K562 (cell line): Measurements from ENCODE around the gene SEC61A2. TPM values are rescaled to one million over a fixed set of nuclear protein-coding genes. Genes with fewer than 3 reads are reported as not detected.

ENCODE experiments used
- ATAC-seq: fragments of 200-7000 bp; cut with Tn5 transposase; 3 replicates; pipeline ENCODE4 v1.9.1; 2020; ENCODE audit warnings: moderate library complexity
- BruUV-seq: library from RNA; stranded (reverse); fragments of 400-500 nt; replicated peaks from 2 replicates; lab custom pipeline; 2021; lab: Mats Ljungman, UMichigan
- CTCF ChIA-PET: fragments of 300-600 bp; formaldehyde crosslinking; extraction: SDS; loops from one replicate; lab custom pipeline; 2021; ENCODE audit warnings: low intra/inter-chr PET ratio; lab: Yijun Ruan, JAX
- POLR2A ChIA-PET: fragments of 300-600, 350-650 bp; sonication (Branson Sonifier 250); formaldehyde crosslinking; extraction: SDS; loops from one replicate; lab custom pipeline; 2021; ENCODE audit warnings: antibody characterized with exemption, inconsistent platforms; lab: Yijun Ruan, JAX
- DNase-seq, 4 experiments: peaks; one replicate each; pipeline versions ENCODE4 v3.0.0 to v3.0.0-alpha.2; 2011 to 2018; ENCODE audit warnings: low spot score in 3 of 4, mixed read lengths in 3 of 4; ENCODE audit errors: extremely low read depth in 1 of 4
- FAIRE-seq: peaks from 2 replicates; lab custom pipeline; 2011; peaks lifted over from hg19 to GRCh38; lab: Jason Lieb, UNC
- H2AFZ ChIP-seq: 2 replicates; pipeline ENCODE4 v1.6.0; 2011; ENCODE audit warnings: low read depth, low read length, control low read depth, inconsistent platforms
- H3K27ac ChIP-seq: fragments of 200-600 bp; 3 replicates; pipeline ENCODE4 v1.8.0; 2011; ENCODE audit warnings: low read depth, mild to moderate bottlenecking, control low read depth, inconsistent platforms, low read length, moderate library complexity, mixed read lengths; ENCODE audit errors: extremely low read depth
- H3K27me3 ChIP-seq, 2 experiments: fragments of 300-600 bp in 1 of 2; 2 replicates in 1 of 2; 3 replicates in 1 of 2; pipeline versions ENCODE4 v1.6.0 to v1.8.0; 2011; ENCODE audit warnings: inconsistent platforms in 2 of 2, low read length in 2 of 2, mild to moderate bottlenecking in 1 of 2, mixed read lengths in 1 of 2, moderate library complexity in 1 of 2; ENCODE audit not compliant: control insufficient read depth in 2 of 2, insufficient read depth in 2 of 2
- H3K36me3 ChIP-seq: fragments of 300-600 bp; 3 replicates; pipeline ENCODE4 v1.8.0; 2011; ENCODE audit warnings: mild to moderate bottlenecking, low read length, inconsistent platforms; ENCODE audit not compliant: control insufficient read depth, insufficient read depth
- H3K4me1 ChIP-seq, 2 experiments: fragments of 200-600 bp in 1 of 2; replicated peaks in 1 of 2; 2 replicates in 1 of 2; 3 replicates in 1 of 2; pipeline versions ENCODE4 v1.5.1 to v1.8.0; 2011; ENCODE audit warnings: inconsistent platforms in 2 of 2, low read length in 2 of 2, mild to moderate bottlenecking in 1 of 2, mixed read lengths in 1 of 2, moderate library complexity in 1 of 2; ENCODE audit not compliant: control insufficient read depth in 2 of 2, insufficient read depth in 2 of 2
- H3K4me2 ChIP-seq: 2 replicates; pipeline ENCODE4 v1.6.1; 2011; ENCODE audit warnings: low read length, control low read depth, inconsistent platforms, mixed read lengths; ENCODE audit not compliant: insufficient read depth
- H3K4me3 ChIP-seq: fragments of 200-600 bp; sonication (generic), shearing (Covaris generic); 2 replicates; pipeline ENCODE4 v1.5.1; 2016; ENCODE audit warnings: control low read depth, inconsistent platforms
- H3K79me2 ChIP-seq: fragments of 200-600 bp; 3 replicates; pipeline ENCODE4 v1.8.0; 2011; ENCODE audit warnings: low read length, inconsistent platforms; ENCODE audit not compliant: control insufficient read depth, insufficient read depth
- H3K9ac ChIP-seq, 2 experiments: 2 replicates each; pipeline versions ENCODE4 v1.6.0 to v1.6.1; 2011; ENCODE audit warnings: low read depth in 2 of 2, low read length in 2 of 2, control low read depth in 1 of 2, inconsistent platforms in 1 of 2, mild to moderate bottlenecking in 1 of 2, mixed read lengths in 1 of 2; ENCODE audit not compliant: insufficient read depth in 1 of 2
- H3K9me1 ChIP-seq: one replicate; pipeline ENCODE4 v1.6.0; 2011; ENCODE audit warnings: inconsistent platforms, mild to moderate bottlenecking, low read length, moderate library complexity; ENCODE audit not compliant: control insufficient read depth, insufficient read depth
- H3K9me3 ChIP-seq: replicated peaks from 2 replicates; pipeline ENCODE4 v1.5.1; 2011; ENCODE audit warnings: low read depth, low read length, inconsistent platforms; ENCODE audit not compliant: control insufficient read depth, insufficient read depth
- H4K20me1 ChIP-seq: replicated peaks from 2 replicates; pipeline ENCODE4 v1.6.1; 2011; ENCODE audit warnings: low read length, inconsistent platforms, mixed read lengths; ENCODE audit not compliant: control insufficient read depth, insufficient read depth
- CEBPZ ChIP-seq: fragments of 150-350 bp; IDR thresholded peaks from 2 replicates; pipeline ENCODE4 v1.6.1; 2014; ENCODE audit warnings: low read depth, mild to moderate bottlenecking, low read length, borderline replicate concordance
- CHD7 ChIP-seq: fragments of 200-600 bp; sonication (generic); IDR thresholded peaks from one replicate; pipeline ENCODE4 v1.6.1; 2012; ENCODE audit warnings: mild to moderate bottlenecking, low read depth, low read length, inconsistent platforms
- MEF2A ChIP-seq: IDR thresholded peaks from 2 replicates; pipeline ENCODE4 v1.6.1; 2011; ENCODE audit warnings: low read depth, mild to moderate bottlenecking, low read length, moderate library complexity; ENCODE audit not compliant: control insufficient read depth
- NFIC ChIP-seq: fragments of 450-650 bp; IDR thresholded peaks from 2 replicates; pipeline ENCODE4 v1.6.1; 2017; ENCODE audit warnings: mild to moderate bottlenecking, inconsistent platforms
- WGBS: fragments of 100-300 bp; shearing (Covaris generic); methylation state at CpG from one replicate; pipeline ENCODE4 v1.1.6; 2016; ENCODE audit warnings: low coverage, mixed read lengths; ENCODE audit not compliant: insufficient coverage; ENCODE audit errors: missing lambda C conversion rate; 5-methylcytosine and 5-hydroxymethylcytosine counted together
- in situ Hi-C: fragments of 300-500 bp; cut with MboI; formaldehyde crosslinking; loops from 4 replicates; pipeline ENCODE4 v1.15.0; 2018; ENCODE audit warnings: inconsistent platforms, mixed read lengths
- intact Hi-C: fragments of 100-400 bp; cut with micrococcal nuclease; formaldehyde crosslinking; loops from 2 replicates; pipeline ENCODE4 v1.14.2; 2022
- polyA plus RNA-seq, 8 experiments: library from polyadenylated mRNA; depleted of rRNA in 4 of 8; stranded (reverse) in 5 of 8; unstranded in 3 of 8; fragments of >200 nt; fragmentation: Nextera tagmentation in 2 of 8; fragmentation: Illumina TruSeq in 1 of 8; extraction: Ambion mirVana in 2 of 8; extraction: Trizol in 1 of 8; gene quantifications; 2 replicates each; pipeline versions ENCODE4 v1.2.1 to v1.2.3, GENCODE V29; 2011 to 2014; ENCODE audit warnings: inconsistent platforms in 1 of 8, missing spikeins in 1 of 8
- total RNA-seq, 7 experiments: library from RNA; depleted of rRNA in 6 of 7; stranded (reverse); fragments of >200 nt in 6 of 7; fragmentation: Illumina TruSeq in 2 of 7; extraction: Trizol in 2 of 7; gene quantifications; 2 replicates each; pipeline versions ENCODE4 v1.2.1 to v1.2.3, GENCODE V29; 2011 to 2021; ENCODE audit warnings: low replicate concordance in 1 of 7

SEC61A2 gene
- total and polyA plus RNA-seq, 9 of the 15 experiments (the other 6 are each of a cell fraction or from before 2014, with no cell fraction given), result 1.2 to 9.7 (median 3.9) TPM

DNA sequence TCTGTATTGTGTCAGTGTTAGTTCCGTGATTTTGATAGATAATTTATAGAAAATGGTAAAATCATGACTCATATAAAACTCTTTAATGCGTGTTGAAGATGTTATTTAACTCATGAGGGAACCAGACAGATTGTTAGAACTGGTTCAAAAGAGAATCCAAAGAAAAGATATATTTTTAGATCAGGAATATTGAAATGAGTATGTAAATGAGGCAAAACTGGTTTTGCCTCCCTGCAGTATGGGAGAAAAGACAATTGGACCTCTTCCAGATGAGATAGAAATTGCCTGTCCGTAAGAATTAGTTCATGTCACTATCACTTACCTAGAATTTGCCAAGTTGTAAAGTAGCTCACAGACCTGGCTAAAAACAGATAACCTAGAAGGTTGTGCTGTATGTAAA lies 84.1 kb downstream of the SEC61A2 start:
- CTCF ChIA-PET, result no interaction called here
- Histone ChIP-seq H3K4me2 (no peak overlapping the region), H3K9me3 (no peaks in the 10 kb centered on the region), H3K27ac (no peak overlapping the region), H3K4me1 (peaks cover 0 to 4% of the 10 kb centered on the region in 2 experiments; a peak in 3 of 5 replicates), H3K36me3 (peaks cover 85% of the 10 kb centered on the region), H4K20me1 (no peaks in the 10 kb centered on the region), H3K9me1 (no peaks in the 10 kb centered on the region), H2AFZ (no peak overlapping the region), H3K9ac (no peak overlapping the region), H3K79me2 (peaks cover 35% of the 10 kb centered on the region), H3K27me3 (no peaks in the 10 kb centered on the region), H3K4me3 (no peak overlapping the region)
- FAIRE-seq (no peak), DNase-seq (no peak), ATAC-seq (peak; percentile 48)
- in situ Hi-C loops (no loop called here), intact Hi-C loops (no loop called here)
- 51% methylated on average over 3 of the region's 3 CpGs for WGBS
- no TSS peak for BruUV-seq
- POLR2A ChIA-PET, result interaction anchor here (1.1 kb wide), 1 partner anchor 11 kb away, joined by 3 read pairs; no protein-coding TSS in a partner anchor
- TF ChIP-seq NFIC (peak; percentile 42; the same call in 1 of the 2 replicates), MEF2A (no peak), CHD7 (no peak), CEBPZ (no peak)
